ENCODE measurements around the gene RSPO3.

Gene RSPO3

DNA sequence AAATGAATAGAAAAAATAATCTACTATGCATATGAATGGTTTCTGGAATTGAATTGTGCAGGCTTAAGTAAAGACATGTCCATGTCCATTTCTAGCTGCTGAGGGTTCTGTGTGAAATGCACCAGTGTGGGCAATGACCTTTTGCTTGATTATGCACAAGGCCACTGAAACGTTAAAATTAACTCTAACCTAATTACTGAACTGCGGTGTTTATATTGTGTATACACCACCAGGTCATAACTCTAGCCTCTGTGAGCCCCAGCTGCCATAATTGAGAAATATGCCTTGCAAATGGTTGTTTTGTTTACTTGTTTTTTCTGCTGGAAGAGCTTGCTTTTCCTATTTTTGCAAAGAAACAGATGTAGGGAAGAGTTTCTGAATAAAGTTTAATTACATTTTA, 46.1 kb downstream of the RSPO3 start:
- Histone ChIP-seq H3K9ac (ENCODE audit: low read depth, low read length, poor library complexity, severe bottlenecking) (no peak overlapping the region), H3K4me3 (ENCODE audit: low read length, poor library complexity, severe bottlenecking) (no peak overlapping the region), H3F3A (ENCODE audit: low read depth) (no peaks in the 10 kb centered on the region), H3K79me2 (ENCODE audit: insufficient read depth, low read length) (no peaks in the 10 kb centered on the region), H3K36me3 (ENCODE audit: insufficient read depth, low read length) (no peaks in the 10 kb centered on the region), H3K4me1 (ENCODE audit: insufficient read depth, low read length, poor library complexity, severe bottlenecking) (no peaks in the 10 kb centered on the region), H3K27me3 (ENCODE audit: insufficient read depth, low read length, poor library complexity, severe bottlenecking) (no peaks in the 10 kb centered on the region), H3K4me2 (ENCODE audit: low read depth, low read length, poor library complexity, severe bottlenecking) (no peak overlapping the region), H3K9me2 (replicated peaks; ENCODE audit: low read depth, low read length) (no peaks in the 10 kb centered on the region), H2AFZ (ENCODE audit: low read length) (no peak overlapping the region), H3K9me3 (ENCODE audit: insufficient read depth, low read depth, low read length) (no peaks in the 10 kb centered on the region), H4K20me1 (ENCODE audit: insufficient read depth, low read length, poor library complexity, severe bottlenecking) (no peaks in the 10 kb centered on the region)
- TF ChIP-seq, protein P1, sequence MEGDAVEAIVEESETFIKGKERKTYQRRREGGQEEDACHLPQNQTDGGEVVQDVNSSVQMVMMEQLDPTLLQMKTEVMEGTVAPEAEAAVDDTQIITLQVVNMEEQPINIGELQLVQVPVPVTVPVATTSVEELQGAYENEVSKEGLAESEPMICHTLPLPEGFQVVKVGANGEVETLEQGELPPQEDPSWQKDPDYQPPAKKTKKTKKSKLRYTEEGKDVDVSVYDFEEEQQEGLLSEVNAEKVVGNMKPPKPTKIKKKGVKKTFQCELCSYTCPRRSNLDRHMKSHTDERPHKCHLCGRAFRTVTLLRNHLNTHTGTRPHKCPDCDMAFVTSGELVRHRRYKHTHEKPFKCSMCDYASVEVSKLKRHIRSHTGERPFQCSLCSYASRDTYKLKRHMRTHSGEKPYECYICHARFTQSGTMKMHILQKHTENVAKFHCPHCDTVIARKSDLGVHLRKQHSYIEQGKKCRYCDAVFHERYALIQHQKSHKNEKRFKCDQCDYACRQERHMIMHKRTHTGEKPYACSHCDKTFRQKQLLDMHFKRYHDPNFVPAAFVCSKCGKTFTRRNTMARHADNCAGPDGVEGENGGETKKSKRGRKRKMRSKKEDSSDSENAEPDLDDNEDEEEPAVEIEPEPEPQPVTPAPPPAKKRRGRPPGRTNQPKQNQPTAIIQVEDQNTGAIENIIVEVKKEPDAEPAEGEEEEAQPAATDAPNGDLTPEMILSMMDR (conservative IDR thresholded peaks at IDR 0.05; ENCODE audit: low read length): no peak
- TF ChIP-seq EZH2phosphoT487 (IDR thresholded peaks at IDR 0.05; ENCODE audit: borderline replicate concordance): no peak

DNA sequence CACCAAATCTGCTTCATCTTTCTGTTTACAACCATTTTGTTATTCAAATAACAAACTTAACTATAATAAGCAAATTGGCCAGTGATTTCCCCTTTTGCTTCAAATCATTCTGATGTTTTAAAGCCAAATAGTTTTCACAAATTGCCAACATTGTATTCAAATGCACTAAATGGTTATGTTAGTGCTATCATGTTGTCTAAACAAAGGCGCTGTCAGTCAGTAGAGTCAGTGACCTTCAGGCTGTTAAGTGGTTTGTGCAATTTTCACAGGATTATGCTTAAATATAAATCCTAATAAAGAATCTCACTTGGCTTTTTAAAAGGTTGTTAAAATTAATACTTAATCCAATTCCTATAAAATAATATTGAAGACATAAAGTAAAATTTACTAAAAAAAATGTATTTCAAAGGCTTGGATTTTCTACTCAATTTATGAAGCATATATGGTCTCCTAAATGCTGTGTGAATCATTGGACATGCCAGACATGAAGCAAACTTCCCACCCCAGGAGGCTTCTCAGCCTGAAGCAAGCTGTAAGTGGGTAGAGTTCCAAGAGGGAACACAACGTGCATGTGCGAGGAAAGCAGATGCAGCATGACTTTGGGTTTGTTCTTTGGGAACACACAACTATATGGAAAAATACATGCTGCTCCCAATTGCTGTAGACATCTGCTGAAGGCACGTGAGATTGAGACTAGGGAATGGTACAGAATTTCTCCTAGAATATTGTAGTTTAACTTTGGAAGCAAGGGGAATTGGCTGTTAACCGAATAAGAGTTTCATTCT, 54.9 kb downstream of the RSPO3 start:
- Histone ChIP-seq H4K20me1 (ENCODE audit: insufficient read depth, low read length, poor library complexity, severe bottlenecking) (no peaks in the 10 kb centered on the region), H3K4me3 (ENCODE audit: low read length, poor library complexity, severe bottlenecking) (no peak overlapping the region), H3K79me2 (ENCODE audit: insufficient read depth, low read length) (no peaks in the 10 kb centered on the region), H3F3A (ENCODE audit: low read depth) (no peaks in the 10 kb centered on the region), H3K9ac (ENCODE audit: low read depth, low read length, poor library complexity, severe bottlenecking) (no peak overlapping the region), H3K27me3 (ENCODE audit: insufficient read depth, low read length, poor library complexity, severe bottlenecking) (no peaks in the 10 kb centered on the region), H3K4me1 (ENCODE audit: insufficient read depth, low read length, poor library complexity, severe bottlenecking) (no peaks in the 10 kb centered on the region), H3K36me3 (ENCODE audit: insufficient read depth, low read length) (no peaks in the 10 kb centered on the region), H2AFZ (ENCODE audit: low read length) (no peak overlapping the region), H3K9me2 (replicated peaks; ENCODE audit: low read depth, low read length) (no peaks in the 10 kb centered on the region), H3K9me3 (ENCODE audit: insufficient read depth, low read depth, low read length) (no peaks in the 10 kb centered on the region), H3K4me2 (ENCODE audit: low read depth, low read length, poor library complexity, severe bottlenecking) (no peak overlapping the region)
- no peak for TF ChIP-seq EZH2phosphoT487 (IDR thresholded peaks at IDR 0.05; ENCODE audit: borderline replicate concordance)
- TF ChIP-seq, protein P1 (conservative IDR thresholded peaks at IDR 0.05; ENCODE audit: low read length): no peak

DNA sequence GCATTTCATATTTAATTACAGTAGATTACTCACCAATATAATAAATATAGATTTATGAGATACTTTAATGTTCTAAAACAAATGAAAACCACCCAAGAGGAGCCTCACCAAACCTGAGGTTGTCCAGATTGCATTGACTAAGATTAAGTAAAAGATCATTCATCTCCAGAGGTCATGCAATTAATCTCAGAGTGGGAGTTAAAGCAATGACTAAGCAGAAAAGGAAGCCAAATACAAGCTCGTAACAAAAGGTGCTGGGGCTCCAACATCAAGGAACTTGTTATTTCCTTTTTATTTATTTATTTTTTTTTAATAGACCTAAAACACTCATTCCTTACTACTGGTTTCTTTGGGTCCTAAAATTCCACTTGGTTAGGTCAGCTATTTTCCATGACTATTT, 57.7 kb downstream of the RSPO3 start:
- no peak overlapping the region for H3K4me2 ChIP-seq (ENCODE audit: low read depth, low read length, poor library complexity, severe bottlenecking)
- no peak overlapping the region for H3K4me3 ChIP-seq (ENCODE audit: low read length, poor library complexity, severe bottlenecking)
- no peaks in the 10 kb centered on the region for H3K36me3 ChIP-seq (ENCODE audit: insufficient read depth, low read length)
- no peaks in the 10 kb centered on the region for H3K79me2 ChIP-seq (ENCODE audit: insufficient read depth, low read length)
- H3K9ac ChIP-seq (ENCODE audit: low read depth, low read length, poor library complexity, severe bottlenecking): no peak overlapping the region
- no peaks in the 10 kb centered on the region for H3K9me2 ChIP-seq (replicated peaks; ENCODE audit: low read depth, low read length)
- H4K20me1 ChIP-seq (ENCODE audit: insufficient read depth, low read length, poor library complexity, severe bottlenecking): no peaks in the 10 kb centered on the region
- H3K27me3 ChIP-seq (ENCODE audit: insufficient read depth, low read length, poor library complexity, severe bottlenecking): no peaks in the 10 kb centered on the region
- H3K9me3 ChIP-seq (ENCODE audit: insufficient read depth, low read depth, low read length): no peaks in the 10 kb centered on the region
- TF ChIP-seq EZH2phosphoT487 (IDR thresholded peaks at IDR 0.05; ENCODE audit: borderline replicate concordance): no peak
- TF ChIP-seq, protein P1 (conservative IDR thresholded peaks at IDR 0.05; ENCODE audit: low read length): no peak
- H2AFZ ChIP-seq (ENCODE audit: low read length): no peak overlapping the region
- H3K4me1 ChIP-seq (ENCODE audit: insufficient read depth, low read length, poor library complexity, severe bottlenecking): no peaks in the 10 kb centered on the region
- H3F3A ChIP-seq (ENCODE audit: low read depth): no peaks in the 10 kb centered on the region
